NCI-H460 (cell line): ENCODE data around the gene JPH4. TPM values are rescaled to one million over a fixed set of nuclear protein-coding genes. Genes with fewer than 3 reads are reported as not detected.

Experiments
- DNase-seq: peaks from one replicate; pipeline ENCODE4 v3.0.0-alpha.2; 2016; ENCODE audit warnings: low read depth; ENCODE audit errors: extremely low read depth
- polyA plus RNA-seq: library from polyadenylated mRNA; depleted of rRNA; stranded (reverse); fragments of >200 nt; gene quantifications from 2 replicates; pipeline ENCODE4 v1.2.3, GENCODE V29; 2014; cell fraction: nucleus; rRNA removed
- total RNA-seq: library from RNA; depleted of rRNA; stranded (reverse); fragments of >200 nt; shearing (Covaris generic); gene quantifications from 2 replicates; pipeline ENCODE4 v1.2.3, GENCODE V29; 2014; rRNA removed

The JPH4 gene
- total RNA-seq: not detected in 2 replicates
- not detected in 2 replicates for polyA plus RNA-seq

DNA sequence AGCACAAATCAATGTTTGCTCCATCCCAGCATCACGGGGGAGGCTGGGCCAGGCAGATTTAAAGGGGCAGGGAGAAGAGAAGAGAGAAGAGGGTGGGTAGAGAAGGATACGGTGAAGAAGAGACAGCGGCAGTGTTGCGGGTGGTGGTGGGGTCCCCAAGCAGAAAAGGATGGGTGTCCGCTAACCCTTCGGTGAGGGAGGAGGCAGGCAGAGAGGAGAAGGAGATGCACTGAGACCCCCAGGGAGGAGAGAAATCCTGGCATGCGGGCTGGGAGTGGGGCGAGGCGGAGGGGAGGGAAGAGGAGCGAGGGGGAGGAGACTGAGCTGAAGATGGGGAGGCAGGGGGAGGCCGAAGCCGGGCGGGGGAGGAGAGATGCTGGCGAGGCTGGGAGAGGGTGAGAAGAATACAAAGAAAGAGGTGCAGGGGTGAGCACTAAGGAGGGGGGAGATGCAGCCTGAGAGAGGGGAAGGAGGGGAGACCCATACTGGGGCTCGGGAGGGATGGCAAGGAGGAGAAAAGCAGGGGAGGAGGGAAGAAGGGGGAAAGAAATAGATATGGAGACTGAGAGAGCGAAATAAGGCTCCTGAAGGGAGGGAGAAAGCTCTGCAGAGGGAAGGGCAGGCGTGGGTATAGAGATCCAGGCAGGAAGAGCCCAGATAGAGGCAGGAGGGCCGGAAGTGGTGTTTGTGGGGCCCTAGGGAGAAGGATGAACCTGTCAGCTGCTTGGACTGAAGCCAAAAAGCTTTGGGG is at the start of gene JPH4:
Gene JPH4 (minus strand): TSS at position 231 of the 751 bp plus-strand sequence. CDS start 1,337 bp downstream, outside the sequence.
- no peak for DNase-seq

DNA sequence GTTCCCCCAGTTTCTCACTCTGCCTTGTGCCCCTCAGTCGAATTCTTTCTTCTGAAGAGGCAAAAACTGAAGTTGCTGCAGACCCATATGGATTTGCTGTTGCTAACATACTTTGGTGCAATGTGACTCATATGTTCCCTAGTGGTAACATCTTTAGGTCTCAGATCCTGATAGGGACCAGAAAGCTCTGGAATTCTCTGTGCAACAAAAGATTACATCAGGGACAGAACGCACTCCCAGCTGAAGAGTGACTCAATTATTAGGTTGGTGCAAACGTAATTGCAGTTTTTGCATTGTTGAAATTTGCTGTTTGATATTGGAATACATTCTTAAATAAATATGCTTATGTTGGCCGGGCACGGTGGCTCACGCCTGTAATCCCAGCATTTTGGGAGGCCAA is 49.4 kb upstream of the JPH4 start:
- DNase-seq: no peak

DNA sequence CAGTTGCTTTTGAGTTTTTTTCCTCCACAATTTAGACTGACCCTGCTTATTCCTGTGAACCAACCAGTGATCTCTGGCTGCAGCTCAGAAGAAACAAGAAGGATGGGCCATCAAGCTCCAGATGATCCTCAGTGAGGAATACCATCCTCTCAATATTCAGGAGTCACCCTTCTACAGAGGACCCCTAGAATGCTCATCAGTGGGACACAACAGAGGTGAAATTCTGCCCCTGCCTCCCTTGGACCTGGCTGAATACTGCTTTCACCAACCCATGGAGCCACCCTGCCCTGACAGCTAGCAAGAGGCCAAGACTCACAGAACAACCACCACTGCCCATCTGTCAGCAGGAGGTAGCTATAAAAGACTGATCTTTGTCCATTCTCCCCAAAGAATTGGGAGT is 48.4 kb upstream of the JPH4 start:
- DNase-seq: no peak

DNA sequence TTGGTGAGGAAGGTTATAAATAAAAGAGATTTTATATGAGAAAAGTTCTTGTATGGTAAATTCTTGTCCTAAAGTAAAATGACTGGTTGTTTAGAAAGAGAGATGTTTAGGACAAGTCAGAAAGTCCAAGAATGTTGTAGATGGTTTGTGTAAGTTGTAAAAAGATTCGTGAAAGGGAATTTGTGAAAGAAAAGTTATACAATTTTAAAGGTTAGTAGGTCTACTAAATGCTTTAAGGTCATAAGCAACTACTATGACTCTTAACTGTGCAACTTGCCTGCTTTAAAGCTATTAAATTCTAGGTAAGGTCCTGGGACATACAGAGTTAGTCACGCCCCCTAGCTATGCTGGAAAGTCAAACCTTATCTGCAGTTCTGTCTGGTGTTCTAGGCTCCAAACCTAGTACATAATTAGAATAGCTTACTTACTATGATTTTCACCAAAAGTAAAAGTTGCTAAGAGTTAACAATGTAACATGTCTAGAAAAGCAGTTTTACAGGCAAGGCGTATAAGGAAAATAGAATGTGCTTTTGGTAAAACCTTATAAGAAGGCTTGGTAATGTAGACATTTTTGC is 46.3 kb upstream of the JPH4 start:
- DNase-seq: no peak

DNA sequence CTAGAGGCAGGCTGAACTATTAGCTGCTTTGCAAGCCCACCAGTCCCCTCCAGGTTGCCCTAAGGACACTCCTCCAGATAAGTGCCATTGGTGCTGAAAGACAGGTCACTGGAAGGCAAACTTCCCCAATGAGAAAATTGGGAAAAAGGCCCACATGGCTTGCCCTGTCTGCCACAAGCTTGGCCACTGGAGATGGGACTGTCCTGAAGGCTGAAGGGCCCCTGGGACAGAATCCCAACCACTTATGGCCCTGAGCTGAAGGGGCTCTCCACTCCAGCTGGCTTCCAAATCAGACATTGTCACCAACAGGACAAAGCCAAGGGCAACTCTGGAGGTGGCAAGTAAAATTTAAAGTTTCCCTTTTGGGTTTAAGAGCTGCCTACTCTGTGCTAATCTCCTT is 45.4 kb upstream of the JPH4 start:
- DNase-seq: no peak

DNA sequence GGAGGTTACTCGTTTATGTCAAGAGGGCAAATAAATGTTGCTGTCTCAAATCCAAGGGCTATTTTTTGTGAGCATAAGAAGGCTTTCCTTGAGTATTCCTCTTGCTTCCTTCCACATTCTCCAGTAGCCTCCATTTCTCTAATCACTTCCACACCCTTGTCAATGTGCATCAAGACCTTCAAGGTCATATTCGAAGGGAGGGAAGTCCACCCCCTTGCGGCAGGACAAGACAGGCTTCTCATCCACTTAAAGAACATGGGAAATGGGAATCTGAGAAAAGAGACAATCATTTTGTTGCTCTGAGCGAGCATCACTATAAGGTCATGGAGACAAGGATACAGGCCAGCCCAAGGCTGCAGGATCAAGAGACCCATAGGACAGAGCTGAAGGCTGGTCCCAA is 44.4 kb upstream of the JPH4 start:
- no peak for DNase-seq

DNA sequence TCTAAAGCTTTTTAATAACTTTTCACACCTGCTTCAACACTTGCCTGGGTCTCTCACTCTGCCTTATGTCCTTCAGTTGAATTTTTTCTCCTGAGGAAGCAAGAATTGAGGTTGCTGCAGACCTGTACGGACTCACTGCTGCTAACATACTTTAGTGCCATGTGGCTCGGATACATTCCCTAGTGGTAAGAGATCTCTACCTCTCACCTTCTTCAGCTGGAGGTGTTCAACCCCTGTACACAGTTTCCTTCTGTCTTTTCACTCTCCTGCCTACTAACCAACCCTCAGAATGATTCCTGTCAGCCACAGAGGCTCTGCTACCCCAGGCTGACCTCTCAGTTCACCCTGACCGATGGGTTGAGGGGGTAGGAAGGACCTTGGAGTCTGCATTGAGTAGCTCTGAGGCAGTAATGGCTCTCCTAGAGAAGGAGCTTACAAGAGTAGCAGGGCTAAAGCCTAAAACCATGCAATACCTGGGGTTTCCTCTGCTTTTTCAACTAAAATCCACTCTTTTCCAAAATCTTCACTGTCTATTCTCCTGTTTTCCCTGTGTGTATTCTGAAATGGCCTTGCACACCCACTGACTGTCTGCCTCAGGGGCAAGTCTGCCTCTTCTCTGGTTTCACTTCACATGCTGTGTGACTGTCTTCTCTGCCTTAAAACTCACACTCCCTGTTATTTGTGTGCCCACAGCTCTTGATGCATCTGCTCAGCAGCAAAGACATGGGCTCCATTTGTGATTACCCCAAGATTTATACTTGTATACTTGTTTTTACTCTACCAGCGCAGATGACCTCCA is 43.5 kb upstream of the JPH4 start:
- DNase-seq: no peak

DNA sequence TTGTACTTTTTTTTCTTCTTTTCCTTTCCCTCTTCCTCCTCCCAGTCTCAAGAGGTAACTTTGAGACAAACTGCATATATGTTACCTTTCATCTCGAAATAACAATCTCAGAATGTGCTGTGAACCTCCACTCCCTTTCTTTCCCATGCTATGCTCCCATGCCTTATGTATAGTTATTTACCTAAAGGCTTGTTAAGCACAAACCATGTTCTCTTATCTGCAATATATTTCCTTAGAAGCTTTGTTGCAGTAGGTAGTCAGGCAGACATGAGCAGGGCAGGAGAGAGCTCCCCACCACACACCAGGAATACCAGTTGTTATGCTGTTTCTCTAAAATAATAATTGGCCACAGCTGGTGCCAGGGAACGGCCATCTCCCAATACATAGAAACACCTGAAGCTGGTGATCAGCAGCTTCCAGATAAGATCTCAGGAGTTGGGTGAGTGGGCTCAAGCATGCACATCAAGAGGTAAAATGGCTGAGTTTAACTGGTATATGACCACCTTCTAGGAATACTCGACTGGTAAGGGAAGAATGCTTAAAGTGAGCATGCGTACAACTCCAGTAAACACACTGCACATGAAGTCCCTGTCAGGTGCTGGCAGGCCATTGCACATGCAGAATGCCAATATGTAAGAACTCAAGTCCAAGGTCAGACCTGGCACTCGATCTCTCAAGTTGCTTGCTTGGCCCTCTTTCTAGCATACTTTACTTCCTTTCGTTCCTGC is 42.8 kb upstream of the JPH4 start:
- no peak for DNase-seq

DNA sequence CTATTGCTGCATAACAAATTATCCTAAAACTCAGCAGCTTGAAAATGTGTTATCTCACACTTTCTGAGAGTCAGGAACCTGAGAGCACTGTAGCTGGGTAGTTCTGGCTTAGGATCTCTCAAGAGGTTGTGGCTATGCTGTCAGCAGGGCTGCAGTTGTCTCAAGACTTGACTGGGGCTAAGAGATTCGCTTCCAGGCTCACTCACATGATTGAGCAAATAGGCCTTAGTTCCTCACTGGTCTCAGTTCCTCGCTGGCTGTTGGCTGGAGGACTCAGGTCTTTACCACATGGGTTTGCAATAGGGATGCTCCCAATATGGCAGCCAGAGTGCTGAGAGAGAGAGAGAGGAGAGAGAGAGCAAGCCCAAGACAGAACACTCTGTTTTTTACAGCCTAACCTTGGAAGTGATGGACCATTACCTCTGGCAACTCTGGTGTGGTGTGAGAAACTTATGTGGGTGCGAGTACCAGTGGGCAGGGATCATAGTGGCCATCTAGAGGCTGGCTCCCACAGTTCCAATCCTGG is 41.6 kb upstream of the JPH4 start:
- DNase-seq: no peak

DNA sequence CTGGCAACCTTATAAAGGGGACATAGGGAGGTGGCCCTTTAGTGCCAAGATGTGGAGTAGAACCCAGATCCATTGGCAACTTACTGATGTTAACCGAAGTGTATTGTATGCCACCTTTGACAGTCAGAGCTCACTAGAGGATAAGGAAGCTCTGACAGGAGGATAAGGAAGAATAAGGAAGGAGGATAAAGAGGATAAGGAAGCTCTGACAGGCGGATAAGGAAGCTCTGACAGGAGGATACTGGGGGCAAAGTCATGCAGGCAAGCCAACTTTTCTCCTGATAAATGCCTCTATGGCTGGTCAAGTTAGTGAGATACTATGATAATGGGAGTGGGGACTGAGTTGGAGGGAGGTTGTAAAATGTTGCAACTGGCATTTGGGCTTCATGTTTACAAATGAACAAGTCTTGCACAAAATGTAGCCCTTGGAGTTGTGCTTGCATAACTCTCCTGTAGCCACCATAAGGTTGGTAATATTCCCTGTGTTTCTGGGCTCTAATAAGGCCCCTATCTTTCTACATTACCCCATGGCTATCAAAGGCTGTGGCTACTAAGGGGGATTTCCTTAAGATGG is 39.9 kb upstream of the JPH4 start:
- no peak for DNase-seq

DNA sequence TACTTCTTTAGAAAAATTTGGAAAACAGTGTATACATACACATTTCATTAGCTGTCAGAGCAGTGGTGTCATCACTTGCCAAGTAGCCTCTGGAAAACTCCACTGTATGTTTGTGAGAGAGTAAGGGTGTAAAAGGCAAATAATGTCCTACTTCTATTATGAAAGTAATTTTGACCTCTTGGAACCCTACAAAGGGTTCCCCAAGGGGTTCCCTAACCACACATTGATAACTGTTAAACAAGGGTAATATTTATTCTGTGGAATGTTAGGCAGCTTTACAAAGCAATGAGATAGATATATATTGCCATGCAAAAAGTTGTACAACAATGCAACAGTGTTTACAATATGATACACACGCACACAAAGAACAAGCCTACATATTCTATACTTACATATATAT is 38.9 kb upstream of the JPH4 start:
- no peak for DNase-seq

DNA sequence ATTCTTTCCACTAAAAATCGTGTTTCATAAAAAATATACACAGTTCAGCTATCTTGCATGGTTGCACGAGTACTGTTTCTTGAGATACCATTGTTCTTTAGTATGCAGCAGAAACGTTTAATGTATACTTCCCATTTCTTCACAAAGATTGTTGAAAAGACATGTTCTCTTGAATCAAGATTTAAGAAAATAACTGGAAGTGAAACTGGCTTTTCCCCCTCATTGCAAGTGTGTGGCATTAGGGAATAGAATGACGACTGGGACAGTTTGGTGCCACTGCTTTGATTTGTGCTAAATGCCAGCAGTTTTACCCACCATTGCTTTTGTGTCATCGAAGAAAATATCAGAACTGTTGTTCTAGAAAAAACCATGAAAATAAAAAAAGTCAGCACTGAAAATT is 37.3 kb upstream of the JPH4 start:
- no peak for DNase-seq

DNA sequence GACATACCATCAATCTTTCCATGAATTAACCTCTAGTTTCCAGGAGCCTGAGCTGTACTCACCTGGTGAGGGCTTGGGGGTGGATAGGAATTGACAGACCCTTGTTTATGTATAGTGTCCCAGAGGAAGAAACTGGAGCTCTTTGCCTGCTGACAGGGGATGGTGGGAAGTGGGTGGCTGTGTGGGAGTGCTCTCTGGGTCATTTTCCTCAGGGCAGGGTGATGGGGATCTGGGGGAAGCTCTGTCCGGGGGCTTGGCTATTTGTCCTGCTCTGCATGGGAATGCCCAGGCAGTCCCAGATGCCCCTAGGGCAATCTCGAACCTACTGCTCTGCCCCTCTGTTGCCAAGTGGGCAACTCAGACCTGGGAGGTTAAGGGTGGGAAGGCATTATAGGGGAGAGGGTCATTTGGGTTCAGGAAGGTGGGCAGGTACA is 35.8 kb upstream of the JPH4 start:
- no peak for DNase-seq

DNA sequence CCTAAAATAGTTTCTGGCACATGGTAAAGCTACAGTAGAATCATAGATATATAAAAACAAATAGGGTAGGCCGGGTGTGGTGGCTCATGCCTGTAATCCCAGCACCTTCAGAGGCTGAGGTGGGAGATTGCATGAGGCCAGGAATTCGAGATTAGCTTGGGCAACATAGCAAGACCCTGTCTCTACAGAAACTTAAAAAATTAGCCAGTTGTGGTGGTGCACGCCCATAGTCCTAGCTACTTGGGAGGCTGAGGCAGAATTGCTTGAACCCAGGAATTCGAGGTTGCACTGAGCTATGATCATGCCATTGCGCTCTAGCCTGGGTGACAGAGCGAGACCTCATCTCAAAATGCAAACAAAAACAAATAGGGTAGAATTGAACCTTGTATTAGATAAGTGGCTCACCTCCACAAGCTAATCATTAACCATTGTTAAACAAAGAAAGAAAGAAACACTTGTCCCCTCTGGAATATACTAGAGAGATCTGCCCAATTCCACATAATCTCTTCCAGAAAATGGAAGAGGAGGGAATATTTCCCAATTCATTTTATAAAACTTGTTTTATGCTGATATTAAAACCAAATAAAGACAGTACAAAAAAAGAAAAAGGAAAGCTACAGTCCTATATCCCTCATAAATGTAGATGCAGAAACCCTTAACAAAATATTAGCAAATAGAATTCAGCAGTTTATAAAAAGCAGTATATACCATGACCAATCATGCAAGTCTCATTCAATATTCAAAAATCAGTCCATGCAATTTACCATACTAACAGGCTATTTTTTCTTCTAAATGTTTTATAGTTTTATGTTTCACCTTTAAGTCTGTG is 34.9 kb upstream of the JPH4 start:
- no peak for DNase-seq

DNA sequence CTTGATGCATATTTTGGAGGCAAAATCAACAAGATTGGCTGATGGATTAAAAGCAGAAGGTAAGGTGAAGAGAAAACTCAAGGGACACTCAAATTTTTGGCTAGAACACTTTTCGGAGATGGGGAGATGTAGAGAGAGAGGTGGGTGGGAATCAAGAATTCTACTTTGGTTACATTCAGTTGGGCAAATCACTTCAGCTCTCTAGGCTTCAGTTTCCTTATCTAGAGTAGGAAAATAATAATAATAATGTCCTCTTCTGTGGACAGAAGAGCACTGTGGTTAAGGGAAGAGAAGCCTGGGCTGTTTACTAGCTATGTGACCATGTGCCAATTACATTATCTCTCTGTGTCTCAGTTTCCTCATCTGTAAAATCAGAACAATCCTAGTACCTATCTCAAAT is 34.2 kb upstream of the JPH4 start:
- DNase-seq: no peak

DNA sequence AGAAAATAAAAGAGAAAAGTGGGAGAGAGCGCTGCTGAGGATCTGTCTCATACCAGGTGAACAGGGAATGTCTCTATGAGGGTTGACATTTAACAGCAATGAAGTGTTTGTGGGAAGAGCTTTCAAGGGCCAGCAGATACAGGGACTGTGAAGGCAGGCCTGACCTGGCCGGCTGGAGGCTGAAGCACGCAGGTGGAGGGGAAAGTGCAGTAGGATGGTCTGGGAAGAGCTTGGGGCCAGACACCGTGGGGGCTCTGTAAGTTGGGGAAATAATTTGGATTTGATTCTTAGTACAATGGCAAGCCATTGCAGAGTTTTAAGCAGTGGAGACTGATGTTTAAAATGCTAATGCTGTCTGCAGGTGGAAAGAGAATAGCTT is 33.8 kb upstream of the JPH4 start:
- no peak for DNase-seq

DNA sequence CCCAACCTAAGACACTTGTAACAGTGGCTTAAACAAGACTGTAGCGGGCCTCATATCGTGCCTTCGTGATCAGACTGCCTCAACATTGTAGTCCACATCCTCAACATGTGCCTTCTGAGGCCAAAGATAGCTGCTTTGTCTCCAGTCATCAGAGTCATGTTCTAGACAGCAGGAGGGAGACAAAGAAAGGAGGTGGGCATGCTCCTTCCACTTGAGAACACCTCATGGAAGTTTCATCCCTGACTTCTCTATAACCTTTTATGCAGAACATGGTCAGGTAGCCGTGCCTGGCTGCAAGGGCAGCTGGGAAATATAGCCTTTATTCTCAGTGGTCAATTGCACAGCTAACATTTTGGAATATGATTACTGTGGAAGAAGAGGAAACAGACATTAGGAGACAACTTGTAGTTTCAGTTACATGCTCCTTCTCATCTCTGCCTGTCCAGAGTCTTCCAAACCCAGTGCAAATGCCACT is 32.3 kb upstream of the JPH4 start:
- no peak for DNase-seq

DNA sequence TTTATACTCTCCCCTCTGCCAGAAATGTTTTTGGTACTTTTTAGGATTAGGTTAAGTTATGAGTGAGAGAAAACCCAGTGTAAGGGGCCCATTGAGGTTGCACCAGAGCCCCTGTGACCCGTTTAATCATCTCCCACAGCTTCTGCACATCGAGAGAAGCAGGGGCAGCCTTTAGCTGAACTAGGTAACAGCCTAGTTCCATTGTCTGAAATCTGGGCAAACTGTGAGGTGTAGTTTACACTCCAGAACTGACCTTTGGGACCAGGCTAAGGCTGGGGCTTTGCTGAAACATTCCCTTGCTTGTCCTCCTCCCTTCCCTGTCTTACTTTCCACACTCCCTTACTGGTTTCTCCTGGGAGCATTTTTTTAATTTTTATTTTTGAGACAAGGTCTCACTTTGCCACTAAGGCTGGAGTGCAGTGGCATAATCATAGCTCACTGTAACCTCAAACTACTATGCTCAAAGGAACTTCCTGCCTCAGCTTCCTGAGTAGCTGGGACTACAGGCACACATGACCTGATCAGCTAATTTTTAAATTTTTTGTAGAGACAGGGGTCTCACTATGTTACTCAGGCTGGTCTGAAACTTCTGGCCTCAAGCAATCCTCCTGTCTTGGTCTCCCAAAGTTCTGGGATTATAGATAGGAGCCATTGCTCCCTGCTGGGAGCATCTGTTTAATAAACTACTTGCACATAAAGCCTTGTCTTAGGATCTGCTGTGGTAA is 31.7 kb upstream of the JPH4 start:
- no peak for DNase-seq
